WTC11 (cell line): ENCODE results near the gene MRPL55. TPM values are rescaled to one million over a fixed set of nuclear protein-coding genes. Genes with fewer than 3 reads are reported as not detected.

Source experiments
- ATAC-seq: fragments of 200-7000 bp; cut with Tn5 transposase; 2 replicates; pipeline ENCODE4 v1.10.0; 2021; ENCODE audit warnings: mild to moderate bottlenecking, moderate library complexity
- CTCF ChIA-PET: fragments of 300-600 bp; sonication (Branson Sonifier 250); formaldehyde crosslinking; loops from one replicate; lab custom pipeline; 2021; ENCODE audit warnings: antibody characterized with exemption; lab: Charles Lee
- POLR2A ChIA-PET: fragments of 350-600 bp; sonication (Branson Sonifier 250); formaldehyde crosslinking; loops from one replicate; lab custom pipeline; 2021; ENCODE audit warnings: antibody characterized with exemption; lab: Charles Lee
- DNase-seq: peaks from one replicate; pipeline ENCODE4 v3.0.0; 2021; ENCODE audit warnings: low spot score
- H3K27ac Mint-ChIP-seq: 2 replicates; pipeline ENCODE4 v1.8.0; 2021; ENCODE audit warnings: mixed read lengths
- H3K27me3 Mint-ChIP-seq: 2 replicates; pipeline ENCODE4 v1.8.0; 2021; ENCODE audit warnings: low read depth, mild to moderate bottlenecking, moderate library complexity, mixed read lengths
- H3K36me3 Mint-ChIP-seq: 2 replicates; pipeline ENCODE4 v1.8.0; 2021; ENCODE audit warnings: mixed read lengths
- H3K4me1 Mint-ChIP-seq: 2 replicates; pipeline ENCODE4 v1.8.0; 2022; ENCODE audit warnings: mixed read lengths
- H3K4me3 Mint-ChIP-seq: 2 replicates; pipeline ENCODE4 v1.8.0; 2021; ENCODE audit warnings: mild to moderate bottlenecking, moderate library complexity, mixed read lengths
- H3K9me3 Mint-ChIP-seq: 2 replicates; pipeline ENCODE4 v1.8.0; 2021; ENCODE audit warnings: mixed read lengths
- ATF2 ChIP-seq: sonication (generic); formaldehyde crosslinking; IDR thresholded peaks from 2 replicates; pipeline ENCODE4 v1.8.1; 2022; ENCODE audit warnings: low read depth, missing genetic modification reagents, borderline replicate concordance
- CREB1 ChIP-seq: sonication (generic); formaldehyde crosslinking; IDR thresholded peaks from 2 replicates; pipeline ENCODE4 v1.8.0; 2023; ENCODE audit warnings: mild to moderate bottlenecking, missing genetic modification reagents
- ESRRA ChIP-seq: sonication (generic); formaldehyde crosslinking; IDR thresholded peaks from 2 replicates; pipeline ENCODE4 v1.8.1; 2022; ENCODE audit warnings: mild to moderate bottlenecking, missing genetic modification reagents, borderline replicate concordance
- FOXP1 ChIP-seq: sonication (generic); formaldehyde crosslinking; IDR thresholded peaks from 2 replicates; pipeline ENCODE4 v1.8.0; 2022; ENCODE audit warnings: missing genetic modification reagents, mild to moderate bottlenecking, moderate library complexity, borderline replicate concordance
- GTF2I ChIP-seq: fragments of 250-450 bp; sonication (Bioruptor Pico); conservative IDR thresholded peaks from 2 replicates; pipeline ENCODE4 v1.4.0; 2021; ENCODE audit warnings: mild to moderate bottlenecking
- MXD4 ChIP-seq: fragments of 250-450 bp; sonication (Bioruptor Pico); IDR thresholded peaks from 2 replicates; pipeline ENCODE4 v1.8.0; 2021; ENCODE audit warnings: mild to moderate bottlenecking, moderate library complexity, borderline replicate concordance
- NFE2L1 ChIP-seq: sonication (generic); formaldehyde crosslinking; IDR thresholded peaks from 2 replicates; pipeline ENCODE4 v1.8.1; 2023; ENCODE audit warnings: missing genetic modification reagents
- NR1H2 ChIP-seq: sonication (generic); formaldehyde crosslinking; IDR thresholded peaks from 2 replicates; pipeline ENCODE4 v1.9.0; 2021; ENCODE audit warnings: mild to moderate bottlenecking, moderate library complexity, missing genetic modification reagents
- NR2C2 ChIP-seq: sonication (generic); formaldehyde crosslinking; IDR thresholded peaks from 2 replicates; pipeline ENCODE4 v1.8.0; 2022; ENCODE audit warnings: mild to moderate bottlenecking, missing genetic modification reagents
- NR3C1 ChIP-seq: sonication (generic); formaldehyde crosslinking; conservative IDR thresholded peaks from 2 replicates; pipeline ENCODE4 v1.8.1; 2023; ENCODE audit warnings: low read depth, mild to moderate bottlenecking, missing genetic modification reagents
- OVOL2 ChIP-seq: fragments of 250-450 bp; sonication (Bioruptor Pico); IDR thresholded peaks from 2 replicates; pipeline ENCODE4 v1.9.0; 2021; ENCODE audit warnings: mild to moderate bottlenecking, borderline replicate concordance
- PRRX2 ChIP-seq: fragments of 250-450 bp; sonication (Bioruptor Pico); IDR thresholded peaks from 2 replicates; pipeline ENCODE4 v1.8.0; 2021; ENCODE audit warnings: mild to moderate bottlenecking
- RELA ChIP-seq: sonication (generic); formaldehyde crosslinking; IDR thresholded peaks from 2 replicates; pipeline ENCODE4 v1.8.1; 2022; ENCODE audit warnings: missing genetic modification reagents, mild to moderate bottlenecking, borderline replicate concordance
- SOX15 ChIP-seq: fragments of 250-450 bp; sonication (Bioruptor Pico); IDR thresholded peaks from 2 replicates; pipeline ENCODE4 v1.9.0; 2021; ENCODE audit warnings: mild to moderate bottlenecking
- SP1 ChIP-seq: sonication (generic); formaldehyde crosslinking; conservative IDR thresholded peaks from 2 replicates; pipeline ENCODE4 v1.8.1; 2022; ENCODE audit warnings: missing genetic modification reagents
- TEAD1 ChIP-seq: sonication (generic); formaldehyde crosslinking; IDR thresholded peaks from 2 replicates; pipeline ENCODE4 v1.8.0; 2022; ENCODE audit warnings: mild to moderate bottlenecking, missing genetic modification reagents
- TP53 ChIP-seq: sonication (generic); formaldehyde crosslinking; IDR thresholded peaks from 2 replicates; pipeline ENCODE4 v1.8.1; 2023; ENCODE audit warnings: mild to moderate bottlenecking, missing genetic modification reagents
- USF1 ChIP-seq: sonication (generic); formaldehyde crosslinking; IDR thresholded peaks from 2 replicates; pipeline ENCODE4 v1.8.0; 2022; ENCODE audit warnings: mild to moderate bottlenecking, missing genetic modification reagents
- ZNF138 ChIP-seq: sonication (generic); formaldehyde crosslinking; conservative IDR thresholded peaks from 2 replicates; pipeline ENCODE4 v1.8.1; 2022; ENCODE audit warnings: mild to moderate bottlenecking, moderate library complexity, missing genetic modification reagents
- ZNF232 ChIP-seq: sonication (generic); formaldehyde crosslinking; IDR thresholded peaks from 2 replicates; pipeline ENCODE4 v1.8.0; 2022; ENCODE audit warnings: mild to moderate bottlenecking, missing genetic modification reagents
- ZNF425 ChIP-seq: fragments of 250-450 bp; sonication (Bioruptor Pico); conservative IDR thresholded peaks from 2 replicates; pipeline ENCODE4 v1.9.0; 2021; ENCODE audit warnings: mild to moderate bottlenecking
- total RNA-seq: library from RNA; stranded (reverse); gene quantifications from 3 replicates; pipeline ENCODE4 v1.2.3, GENCODE V29; 2021
- TF ChIP-seq, protein P1 (sequence below): sonication (generic); formaldehyde crosslinking; IDR thresholded peaks from 2 replicates; pipeline ENCODE4 v1.8.1; 2022; ENCODE audit warnings: mild to moderate bottlenecking, moderate library complexity, missing genetic modification reagents
- TF ChIP-seq, protein P2 (sequence below): sonication (generic); formaldehyde crosslinking; IDR thresholded peaks from 2 replicates; pipeline ENCODE4 v1.8.1; 2022; ENCODE audit warnings: low read depth, mild to moderate bottlenecking, moderate library complexity, missing genetic modification reagents, borderline replicate concordance

Gene MRPL55
- total RNA-seq, 1 experiment from 2014 or later = 66.9 TPM

DNA sequence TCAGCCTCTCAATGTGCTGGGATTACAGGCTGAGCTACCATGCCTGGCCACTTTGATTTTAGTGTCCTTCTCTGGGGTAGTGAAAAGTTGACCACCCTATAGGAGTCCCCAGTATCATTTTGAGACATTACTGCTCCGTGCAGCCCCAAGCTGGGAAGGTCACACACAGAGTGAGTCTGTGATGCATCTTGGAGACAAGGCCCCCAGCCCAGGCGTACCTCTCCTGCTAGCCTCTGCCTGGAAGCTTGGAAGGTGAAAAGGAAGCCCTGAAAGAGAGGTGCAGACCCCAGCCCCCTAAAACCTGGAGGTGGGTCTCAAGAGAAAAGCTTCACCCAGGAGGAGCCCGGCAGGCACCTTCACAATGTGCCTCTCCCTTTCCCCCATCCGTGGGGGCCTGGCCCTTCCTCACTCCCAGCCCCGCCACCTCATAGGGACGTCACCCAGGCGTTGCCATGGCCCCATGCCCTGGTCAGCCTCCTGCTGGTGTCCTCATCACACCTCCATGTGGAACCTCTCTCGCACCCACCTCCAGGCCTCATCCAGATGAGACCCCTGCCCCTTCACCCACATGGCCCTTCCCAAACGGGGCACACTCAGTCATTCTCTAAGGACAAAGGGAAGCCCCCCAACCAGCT lies 32.2 kb downstream of the MRPL55 start:
- ATAC-seq (no peak), DNase-seq (no peak)
- Mint-ChIP-seq H3K4me3 (no peak overlapping the region), H3K27me3 (peaks cover 90% of the 10 kb centered on the region), H3K4me1 (peaks cover 12% of the 10 kb centered on the region), H3K27ac (no peak overlapping the region), H3K36me3 (no peaks in the 10 kb centered on the region), H3K9me3 (no peaks in the 10 kb centered on the region)
- TF ChIP-seq NFE2L1 (no peak), MXD4 (CRISPR knock-in tag) (no peak), GTF2I (no peak), ZNF425 (no peak), PRRX2 (CRISPR knock-in tag) (no peak), ATF2 (CRISPR knock-in tag) (no peak)
- CTCF ChIA-PET = interaction anchor here (0.9 to 4.7 kb wide), 4 partner anchors 17 to 77 kb away, joined by 3 to 38 read pairs (median 6); no protein-coding TSS in a partner anchor
- POLR2A ChIA-PET = no interaction called here

- ATAC-seq (no peak), DNase-seq (no peak)
- Mint-ChIP-seq H3K36me3 (no peaks in the 10 kb centered on the region), H3K9me3 (no peaks in the 10 kb centered on the region), H3K27me3 (peaks cover 98% of the 10 kb centered on the region), H3K4me3 (no peak overlapping the region), H3K27ac (no peak overlapping the region), H3K4me1 (peaks cover 8% of the 10 kb centered on the region)
- ChIA-PET CTCF (interaction anchor here (4.7 kb wide), 1 partner anchor 71 kb away, joined by 38 read pairs; no protein-coding TSS in a partner anchor), POLR2A (no interaction called here)
- no peak for TF ChIP-seq TEAD1 (CRISPR knock-in tag)
- no peak for TF ChIP-seq FOXP1
- TF ChIP-seq NR2C2 (CRISPR knock-in tag) = no peak
- no peak for TF ChIP-seq ESRRA (CRISPR knock-in tag)
- no peak for TF ChIP-seq SOX15 (CRISPR knock-in tag)
- no peak for TF ChIP-seq NFE2L1
- TF ChIP-seq ZNF232 (CRISPR knock-in tag) = no peak
- TF ChIP-seq, protein P1, sequence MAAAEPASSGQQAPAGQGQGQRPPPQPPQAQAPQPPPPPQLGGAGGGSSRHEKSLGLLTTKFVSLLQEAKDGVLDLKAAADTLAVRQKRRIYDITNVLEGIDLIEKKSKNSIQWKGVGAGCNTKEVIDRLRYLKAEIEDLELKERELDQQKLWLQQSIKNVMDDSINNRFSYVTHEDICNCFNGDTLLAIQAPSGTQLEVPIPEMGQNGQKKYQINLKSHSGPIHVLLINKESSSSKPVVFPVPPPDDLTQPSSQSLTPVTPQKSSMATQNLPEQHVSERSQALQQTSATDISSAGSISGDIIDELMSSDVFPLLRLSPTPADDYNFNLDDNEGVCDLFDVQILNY (CRISPR knock-in tag) = no peak
- TF ChIP-seq OVOL2 (CRISPR knock-in tag) = no peak
- no peak for TF ChIP-seq SP1
- TF ChIP-seq USF1 (CRISPR knock-in tag) = no peak
- no peak for TF ChIP-seq ZNF138 (CRISPR knock-in tag)
- TF ChIP-seq, protein P2, sequence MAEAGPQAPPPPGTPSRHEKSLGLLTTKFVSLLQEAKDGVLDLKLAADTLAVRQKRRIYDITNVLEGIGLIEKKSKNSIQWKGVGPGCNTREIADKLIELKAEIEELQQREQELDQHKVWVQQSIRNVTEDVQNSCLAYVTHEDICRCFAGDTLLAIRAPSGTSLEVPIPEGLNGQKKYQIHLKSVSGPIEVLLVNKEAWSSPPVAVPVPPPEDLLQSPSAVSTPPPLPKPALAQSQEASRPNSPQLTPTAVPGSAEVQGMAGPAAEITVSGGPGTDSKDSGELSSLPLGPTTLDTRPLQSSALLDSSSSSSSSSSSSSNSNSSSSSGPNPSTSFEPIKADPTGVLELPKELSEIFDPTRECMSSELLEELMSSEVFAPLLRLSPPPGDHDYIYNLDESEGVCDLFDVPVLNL (CRISPR knock-in tag) = no peak
- TF ChIP-seq NR3C1 (CRISPR knock-in tag) = no peak
- no peak for TF ChIP-seq TP53 (CRISPR knock-in tag)
- no peak for TF ChIP-seq CREB1 (CRISPR knock-in tag)
- no peak for TF ChIP-seq RELA (CRISPR knock-in tag)
- no peak for TF ChIP-seq NR1H2 (CRISPR knock-in tag)
Observed at GRCh38 chr1:228075801-228076271, 33.3 kb downstream of the MRPL55 start.
